ENCODE data around the gene FAM200A.
"Not testable (repeated sequence)": the region's sequence is repeated elsewhere in the genome, so short reads cannot be mapped to it uniquely, and the experiment has no call there.

DNA sequence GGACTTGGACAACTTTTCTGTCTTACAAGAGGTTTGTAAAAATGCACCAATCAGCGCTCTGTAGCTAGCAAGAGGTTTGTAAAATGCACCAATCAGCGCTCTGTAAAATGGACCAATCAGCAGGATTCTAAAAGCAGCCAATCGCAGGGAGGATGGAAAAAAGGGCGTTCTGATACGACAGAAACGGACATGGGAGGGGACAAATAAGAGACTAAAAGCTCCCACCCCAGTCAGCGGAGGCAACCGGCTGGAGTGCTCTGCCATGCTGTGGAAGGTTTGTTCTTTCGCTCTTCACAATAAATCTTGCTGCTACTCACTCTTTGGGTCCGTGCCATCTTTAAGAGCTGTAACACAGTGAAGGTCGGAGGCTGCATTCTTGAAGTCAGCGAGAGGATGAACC, 50.7 kb downstream of the FAM200A start:
- TF ChIP-seq, protein P1, sequence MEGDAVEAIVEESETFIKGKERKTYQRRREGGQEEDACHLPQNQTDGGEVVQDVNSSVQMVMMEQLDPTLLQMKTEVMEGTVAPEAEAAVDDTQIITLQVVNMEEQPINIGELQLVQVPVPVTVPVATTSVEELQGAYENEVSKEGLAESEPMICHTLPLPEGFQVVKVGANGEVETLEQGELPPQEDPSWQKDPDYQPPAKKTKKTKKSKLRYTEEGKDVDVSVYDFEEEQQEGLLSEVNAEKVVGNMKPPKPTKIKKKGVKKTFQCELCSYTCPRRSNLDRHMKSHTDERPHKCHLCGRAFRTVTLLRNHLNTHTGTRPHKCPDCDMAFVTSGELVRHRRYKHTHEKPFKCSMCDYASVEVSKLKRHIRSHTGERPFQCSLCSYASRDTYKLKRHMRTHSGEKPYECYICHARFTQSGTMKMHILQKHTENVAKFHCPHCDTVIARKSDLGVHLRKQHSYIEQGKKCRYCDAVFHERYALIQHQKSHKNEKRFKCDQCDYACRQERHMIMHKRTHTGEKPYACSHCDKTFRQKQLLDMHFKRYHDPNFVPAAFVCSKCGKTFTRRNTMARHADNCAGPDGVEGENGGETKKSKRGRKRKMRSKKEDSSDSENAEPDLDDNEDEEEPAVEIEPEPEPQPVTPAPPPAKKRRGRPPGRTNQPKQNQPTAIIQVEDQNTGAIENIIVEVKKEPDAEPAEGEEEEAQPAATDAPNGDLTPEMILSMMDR (IDR thresholded peaks at IDR 0.05): not testable (repeated sequence)
- peak in 1 of 2 donors; percentile 55 for TF ChIP-seq POLR2A (IDR thresholded peaks at IDR 0.05)

Data from adrenal gland (tissue), 5 donors.